Measurements from ENCODE around the gene PCDH12. TPM values are rescaled to one million over a fixed set of nuclear protein-coding genes. Genes with fewer than 3 reads are reported as not detected.

The PCDH12 gene
- total and polyA plus RNA-seq, 7 experiments from 2014 or later: 0.11 to 1.5 (median 0.54) TPM; not detected in 3

GRCh38 chr5:141904551-141904950 lies 53.5 kb downstream of the PCDH12 start:
- Mint-ChIP-seq H3K4me1 (peaks cover 0 to 2% (median 0%) of the 10 kb centered on the region in 7 donors), H3K4me3 (no peak overlapping the region), H3K27me3 (peaks cover 0 to 35% (median 15%) of the 10 kb centered on the region in 5 donors), H3K9me3 (peaks cover 0 to 5% (median 0%) of the 10 kb centered on the region in 11 donors), H3K36me3 (no peaks in the 10 kb centered on the region), H3K27ac (no peak overlapping the region)
- ATAC-seq: no peak
- Histone ChIP-seq H3K4me1 (ENCODE audit: control insufficient read depth in 2 of 2, insufficient read depth in 2 of 2, low read length in 2 of 2) (no peaks in the 10 kb centered on the region), H3K36me3 (ENCODE audit: control insufficient read depth in 2 of 3, insufficient read depth in 3 of 3, low read length in 3 of 3) (no peaks in the 10 kb centered on the region), H3K27me3 (ENCODE audit: control insufficient read depth in 2 of 2, insufficient read depth in 2 of 2, low read length in 2 of 2) (no peaks in the 10 kb centered on the region), H3K27ac (ENCODE audit: low read depth, low read length) (no peak overlapping the region), H3K9me3 (ENCODE audit: control insufficient read depth in 2 of 3, low read length in 3 of 3) (no peaks in the 10 kb centered on the region), H3K4me3 (ENCODE audit: low read length) (no peak overlapping the region)
- no peak for DNase-seq
- POLR2A ChIA-PET: interaction anchor here (0.6 kb wide), 1 partner anchor 10 kb away, joined by 3 read pairs; no protein-coding TSS in a partner anchor
- CTCF ChIA-PET: interaction anchor here (0.6 to 0.7 kb wide), 3 partner anchors 12 to 1252 kb away, joined by 3 to 5 read pairs (median 4); no protein-coding TSS in a partner anchor
- intact Hi-C loops (cut with micrococcal nuclease): no loop called here

DNA sequence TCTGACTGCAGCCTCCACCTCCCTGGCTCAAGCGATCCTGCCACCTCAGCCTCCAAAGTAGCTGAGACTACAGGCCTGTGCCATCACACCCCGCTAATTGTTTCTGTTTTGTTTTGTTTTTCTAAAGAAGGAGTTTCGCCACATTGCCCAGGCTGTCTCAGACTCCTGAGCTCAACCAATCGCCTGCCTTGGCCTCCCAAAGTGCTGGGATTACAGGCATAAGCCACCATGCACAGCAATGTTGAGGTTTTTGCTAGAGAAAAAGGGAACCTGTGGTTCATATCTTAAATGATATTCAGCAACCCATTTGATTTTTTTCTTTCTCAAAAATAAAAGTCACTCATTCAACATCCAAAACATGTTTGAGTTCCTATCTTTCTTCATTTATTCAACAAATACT lies 54.7 kb downstream of the PCDH12 start:
- H3K4me1 Mint-ChIP-seq: peaks cover 0 to 2% (median 0%) of the 10 kb centered on the region in 7 donors
- H3K4me1 ChIP-seq (ENCODE audit: control insufficient read depth in 2 of 2, insufficient read depth in 2 of 2, low read length in 2 of 2): no peaks in the 10 kb centered on the region
- no peak for DNase-seq
- no peaks in the 10 kb centered on the region for H3K9me3 ChIP-seq (ENCODE audit: control insufficient read depth in 2 of 3, low read length in 3 of 3)
- no peak overlapping the region for H3K27ac ChIP-seq (ENCODE audit: low read depth, low read length)
- no peak overlapping the region for H3K4me3 ChIP-seq (ENCODE audit: low read length)
- no peak overlapping the region for H3K4me3 Mint-ChIP-seq
- no peak for ATAC-seq
- H3K27ac Mint-ChIP-seq: no peak overlapping the region
- H3K27me3 Mint-ChIP-seq: peaks cover 0 to 30% (median 15%) of the 10 kb centered on the region in 5 donors
- POLR2A ChIA-PET: no interaction called here
- intact Hi-C loops (cut with micrococcal nuclease): no loop called here
- no peaks in the 10 kb centered on the region for H3K27me3 ChIP-seq (ENCODE audit: control insufficient read depth in 2 of 2, insufficient read depth in 2 of 2, low read length in 2 of 2)
- H3K36me3 ChIP-seq (ENCODE audit: control insufficient read depth in 2 of 3, insufficient read depth in 3 of 3, low read length in 3 of 3): no peaks in the 10 kb centered on the region
- H3K36me3 Mint-ChIP-seq: no peaks in the 10 kb centered on the region
- CTCF ChIA-PET: no interaction called here
- H3K9me3 Mint-ChIP-seq: peaks cover 0 to 5% (median 0%) of the 10 kb centered on the region in 11 donors

DNA sequence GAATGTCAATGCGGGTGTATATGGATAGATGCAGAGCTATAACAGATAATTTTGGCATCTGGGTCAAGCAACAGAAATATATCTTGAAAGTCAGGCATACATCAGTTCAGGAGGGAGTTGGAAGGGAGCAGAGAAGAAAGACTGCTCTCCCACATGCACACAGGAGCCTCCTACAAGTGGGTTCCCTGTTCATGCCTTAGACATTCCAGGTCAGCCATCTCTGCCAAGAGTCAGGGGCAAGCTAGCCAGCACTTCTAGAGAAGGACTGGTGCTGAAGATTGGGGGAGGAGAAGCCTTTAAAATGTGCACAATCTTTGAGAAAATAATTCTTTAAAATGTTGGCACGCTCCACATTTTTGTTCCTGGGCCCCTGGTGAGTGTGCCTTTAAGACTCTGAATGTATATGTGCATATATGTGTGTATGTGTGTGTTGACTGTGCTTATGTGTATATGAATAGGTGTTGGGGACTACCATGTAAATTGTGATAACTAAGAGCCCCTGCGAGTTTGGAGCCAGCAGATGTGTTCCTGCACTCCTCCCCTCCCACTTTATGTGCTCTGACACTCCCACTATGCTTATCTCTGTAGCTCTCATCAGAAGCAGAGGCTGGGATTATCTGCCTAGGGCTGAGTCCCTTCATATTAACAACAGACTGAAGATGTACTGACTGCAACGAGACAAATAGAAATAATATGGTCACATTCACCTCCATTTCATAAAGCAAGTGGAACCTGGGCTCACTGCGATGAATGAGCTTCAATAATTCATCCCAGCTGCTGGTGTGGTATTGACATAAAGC lies 55.8 kb downstream of the PCDH12 start:
- Mint-ChIP-seq H3K27ac (no peak overlapping the region), H3K27me3 (peaks cover 0 to 28% (median 15%) of the 10 kb centered on the region in 5 donors), H3K4me1 (peaks cover 0 to 2% (median 0%) of the 10 kb centered on the region in 7 donors), H3K4me3 (no peak overlapping the region), H3K9me3 (peaks cover 0 to 2% (median 0%) of the 10 kb centered on the region in 11 donors), H3K36me3 (no peaks in the 10 kb centered on the region)
- Histone ChIP-seq H3K4me1 (ENCODE audit: control insufficient read depth in 2 of 2, insufficient read depth in 2 of 2, low read length in 2 of 2) (no peaks in the 10 kb centered on the region), H3K36me3 (ENCODE audit: control insufficient read depth in 2 of 3, insufficient read depth in 3 of 3, low read length in 3 of 3) (no peaks in the 10 kb centered on the region), H3K27me3 (ENCODE audit: control insufficient read depth in 2 of 2, insufficient read depth in 2 of 2, low read length in 2 of 2) (no peaks in the 10 kb centered on the region), H3K27ac (ENCODE audit: low read depth, low read length) (no peak overlapping the region), H3K4me3 (ENCODE audit: low read length) (no peak overlapping the region), H3K9me3 (ENCODE audit: control insufficient read depth in 2 of 3, low read length in 3 of 3) (no peaks in the 10 kb centered on the region)
- DNase-seq (no peak), ATAC-seq (no peak)
- intact Hi-C loops (cut with micrococcal nuclease): no loop called here
- ChIA-PET CTCF (no interaction called here), POLR2A (no interaction called here)

GRCh38 chr5:141898448-141899049 lies 59.5 kb downstream of the PCDH12 start:
- DNase-seq: no peak
- no peaks in the 10 kb centered on the region for H3K27me3 ChIP-seq (ENCODE audit: control insufficient read depth in 2 of 2, insufficient read depth in 2 of 2, low read length in 2 of 2)
- no peak overlapping the region for H3K4me3 ChIP-seq (ENCODE audit: low read length)
- Mint-ChIP-seq H3K9me3 (peaks cover 0 to 2% (median 0%) of the 10 kb centered on the region in 11 donors), H3K4me1 (peaks cover 0 to 2% (median 0%) of the 10 kb centered on the region in 7 donors), H3K4me3 (no peak overlapping the region), H3K27me3 (peaks cover 0 to 41% (median 15%) of the 10 kb centered on the region in 5 donors), H3K27ac (no peak overlapping the region), H3K36me3 (no peaks in the 10 kb centered on the region)
- H3K4me1 ChIP-seq (ENCODE audit: control insufficient read depth in 2 of 2, insufficient read depth in 2 of 2, low read length in 2 of 2): no peaks in the 10 kb centered on the region
- POLR2A ChIA-PET: interaction anchor here (0.6 kb wide), 1 partner anchor 15 kb away, joined by 3 read pairs; no protein-coding TSS in a partner anchor
- no peak for ATAC-seq
- no peak overlapping the region for H3K27ac ChIP-seq (ENCODE audit: low read depth, low read length)
- H3K36me3 ChIP-seq (ENCODE audit: control insufficient read depth in 2 of 3, insufficient read depth in 3 of 3, low read length in 3 of 3): no peaks in the 10 kb centered on the region
- CTCF ChIA-PET: interaction anchor here (0.9 kb wide), 1 partner anchor 19 kb away, joined by 3 read pairs; no protein-coding TSS in a partner anchor
- no peaks in the 10 kb centered on the region for H3K9me3 ChIP-seq (ENCODE audit: control insufficient read depth in 2 of 3, low read length in 3 of 3)
- intact Hi-C loops (cut with micrococcal nuclease): no loop called here

GRCh38 chr5:141897425-141897824 lies 60.6 kb downstream of the PCDH12 start:
- no peaks in the 10 kb centered on the region for H3K36me3 ChIP-seq (ENCODE audit: control insufficient read depth in 2 of 3, insufficient read depth in 3 of 3, low read length in 3 of 3)
- no peak overlapping the region for H3K27ac ChIP-seq (ENCODE audit: low read depth, low read length)
- Mint-ChIP-seq H3K4me1 (no peaks in the 10 kb centered on the region), H3K36me3 (no peaks in the 10 kb centered on the region), H3K4me3 (no peak overlapping the region), H3K9me3 (peaks cover 0 to 2% (median 0%) of the 10 kb centered on the region in 11 donors), H3K27ac (no peak overlapping the region), H3K27me3 (peaks cover 0 to 38% (median 13%) of the 10 kb centered on the region in 5 donors)
- intact Hi-C loops (cut with micrococcal nuclease): no loop called here
- H3K9me3 ChIP-seq (ENCODE audit: control insufficient read depth in 2 of 3, low read length in 3 of 3): no peaks in the 10 kb centered on the region
- ATAC-seq: no peak
- CTCF ChIA-PET: interaction anchor here (1.3 kb wide), 1 partner anchor 18 kb away, joined by 3 read pairs; no protein-coding TSS in a partner anchor
- DNase-seq: no peak
- POLR2A ChIA-PET: no interaction called here
- H3K27me3 ChIP-seq (ENCODE audit: control insufficient read depth in 2 of 2, insufficient read depth in 2 of 2, low read length in 2 of 2): no peaks in the 10 kb centered on the region
- H3K4me1 ChIP-seq (ENCODE audit: control insufficient read depth in 2 of 2, insufficient read depth in 2 of 2, low read length in 2 of 2): no peaks in the 10 kb centered on the region
- no peak overlapping the region for H3K4me3 ChIP-seq (ENCODE audit: low read length)
